ENCODE results near the gene PRICKLE2.

Gene PRICKLE2

GRCh38 chr3:64218329-64218728 is 6.9 kb downstream of the PRICKLE2 start:
- DNase-seq = no peak

- no peak for DNase-seq
These were observed 8.8 kb downstream of the PRICKLE2 start for GRCh38 chr3:64216274-64217147.

GRCh38 chr3:64215559-64215958 is 9.7 kb downstream of the PRICKLE2 start:
- DNase-seq = no peak

GRCh38 chr3:64215103-64215502 is 10.2 kb downstream of the PRICKLE2 start:
- no peak for DNase-seq

GRCh38 chr3:64214381-64215018 is 10.8 kb downstream of the PRICKLE2 start:
- no peak for DNase-seq

- DNase-seq = no peak
These were observed 11.3 kb downstream of the PRICKLE2 start for GRCh38 chr3:64213962-64214379.

- DNase-seq = no peak
These were observed 11.9 kb downstream of the PRICKLE2 start for GRCh38 chr3:64213224-64213878.

GRCh38 chr3:64209866-64210621 is 15.2 kb downstream of the PRICKLE2 start:
- no peak for DNase-seq

GRCh38 chr3:64207289-64208080 is 17.8 kb downstream of the PRICKLE2 start:
- no peak for DNase-seq

GRCh38 chr3:64203969-64204908 is 21.0 kb downstream of the PRICKLE2 start:
- DNase-seq = no peak

- no peak for DNase-seq
These were observed 22.1 kb downstream of the PRICKLE2 start for GRCh38 chr3:64203216-64203615.

- no peak for DNase-seq
These were observed 25.3 kb downstream of the PRICKLE2 start for GRCh38 chr3:64199932-64200331.

- DNase-seq = no peak
These were observed 28.9 kb downstream of the PRICKLE2 start for GRCh38 chr3:64196236-64196929.

- no peak for DNase-seq
These were observed 29.5 kb downstream of the PRICKLE2 start for GRCh38 chr3:64195789-64196188.

- DNase-seq = no peak
These were observed 33.4 kb downstream of the PRICKLE2 start for GRCh38 chr3:64191822-64192221.

GRCh38 chr3:64190517-64191515 is 34.5 kb downstream of the PRICKLE2 start:
- DNase-seq = no peak

GRCh38 chr3:64188810-64189560 is 36.3 kb downstream of the PRICKLE2 start:
- DNase-seq = no peak
